Measurements from ENCODE around the gene TLE7. TPM values are rescaled to one million over a fixed set of nuclear protein-coding genes. Genes with fewer than 3 reads are reported as not detected.
A peak's percentile ranks its signal among the peaks of the same experiment; 100 is the strongest.

The TLE7 gene
- total RNA-seq: not detected

DNA sequence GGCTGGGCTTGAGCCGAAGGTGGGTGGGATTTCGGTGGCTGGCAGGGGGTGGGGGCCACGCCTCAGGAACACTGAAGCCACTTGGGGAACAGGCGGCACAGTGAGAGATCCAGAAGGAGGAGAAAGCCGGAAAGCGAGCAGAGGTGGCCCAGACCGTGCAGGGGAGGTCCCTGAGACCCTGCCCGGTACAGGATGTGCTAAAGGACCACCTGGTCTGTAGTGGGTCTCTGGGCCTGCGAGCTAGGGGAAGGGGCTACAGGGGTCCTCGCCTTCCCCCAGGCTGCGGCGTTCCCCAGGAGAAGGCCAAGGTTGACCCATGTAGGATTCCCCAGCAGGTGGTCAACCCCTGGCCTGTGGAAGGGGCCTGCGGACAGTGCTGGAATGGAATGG is at the start of gene TLE7:
Gene TLE7 (minus strand): TSS at position 4 of the 390 bp plus-strand sequence. CDS start 8,730 bp downstream, outside the sequence.
- peaks cover 3% of the 10 kb centered on the region for H3K4me1 Mint-ChIP-seq
- no peaks in the 10 kb centered on the region for H3K27me3 Mint-ChIP-seq
- peaks cover 2% of the 10 kb centered on the region for H3K36me3 Mint-ChIP-seq
- ATAC-seq (no peak), DNase-seq (no peak)
- H3K4me3 Mint-ChIP-seq: no peak within 1 kb of the TSS
- peaks cover 13% of the 10 kb centered on the region for H3K9me3 Mint-ChIP-seq (ENCODE audit: low read depth)
- CTCF ChIA-PET: no interaction called here
- no peak within 1 kb of the TSS for H3K27ac Mint-ChIP-seq

- Mint-ChIP-seq H3K4me3 (no peak overlapping the region), H3K27ac (no peak overlapping the region), H3K36me3 (no peaks in the 10 kb centered on the region), H3K9me3 (ENCODE audit: low read depth) (no peaks in the 10 kb centered on the region), H3K27me3 (peaks cover 6% of the 10 kb centered on the region), H3K4me1 (peaks cover 2% of the 10 kb centered on the region)
- ATAC-seq (no peak), DNase-seq (no peak)
- CTCF ChIA-PET: interaction anchor here (2.3 kb wide), 1 partner anchor 9 kb away, joined by 14 read pairs; no protein-coding TSS in a partner anchor
Observed at GRCh38 chr16:71491054-71491453, 49.2 kb upstream of the TLE7 start.

GRCh38 chr16:71490361-71490760 is 48.5 kb upstream of the TLE7 start:
- Mint-ChIP-seq H3K27me3 (peaks cover 6% of the 10 kb centered on the region), H3K9me3 (ENCODE audit: low read depth) (no peaks in the 10 kb centered on the region), H3K4me1 (peaks cover 2% of the 10 kb centered on the region), H3K4me3 (no peak overlapping the region), H3K36me3 (no peaks in the 10 kb centered on the region), H3K27ac (no peak overlapping the region)
- CTCF ChIA-PET: interaction anchor here (1.3 to 2.3 kb wide), 2 partner anchors 10 to 35 kb away, joined by 3 to 14 read pairs; no protein-coding TSS in a partner anchor
- DNase-seq (no peak), ATAC-seq (no peak)

GRCh38 chr16:71489122-71489521 is 47.3 kb upstream of the TLE7 start, which contains the start of gene ZNF19:
Gene ZNF19, minus strand, starts transcription at chr16:71489324. Its CDS starts 7,210 bp downstream, at chr16:71482114.
- Mint-ChIP-seq H3K27me3 (peaks cover 6% of the 10 kb centered on the region), H3K9me3 (ENCODE audit: low read depth) (no peaks in the 10 kb centered on the region), H3K4me3 (no peak within 1 kb of the TSS), H3K36me3 (no peaks in the 10 kb centered on the region), H3K4me1 (peaks cover 8% of the 10 kb centered on the region), H3K27ac (no peak within 1 kb of the TSS)
- ATAC-seq (no peak), DNase-seq (no peak)
- CTCF ChIA-PET: interaction anchor here (1.3 to 2.3 kb wide), 2 partner anchors 11 to 34 kb away, joined by 3 to 14 read pairs; no protein-coding TSS in a partner anchor

- peak overlapping the region; percentile 83 for H3K4me3 Mint-ChIP-seq
- peak overlapping the region; percentile 77 for H3K27ac Mint-ChIP-seq
- no peaks in the 10 kb centered on the region for H3K36me3 Mint-ChIP-seq
- DNase-seq (peak; percentile 89), ATAC-seq (peak; percentile 92)
- peaks cover 21% of the 10 kb centered on the region for H3K4me1 Mint-ChIP-seq
- H3K27me3 Mint-ChIP-seq: no peaks in the 10 kb centered on the region
- CTCF ChIA-PET: interaction anchor here (0.8 to 1.9 kb wide), 6 partner anchors 16 to 127 kb away, joined by 3 to 4 read pairs (median 3); partner anchors contain the start of gene ZNF23
- H3K9me3 Mint-ChIP-seq (ENCODE audit: low read depth): no peaks in the 10 kb centered on the region
Observed at GRCh38 chr16:71484006-71484893, 42.4 kb upstream of the TLE7 start.

DNA sequence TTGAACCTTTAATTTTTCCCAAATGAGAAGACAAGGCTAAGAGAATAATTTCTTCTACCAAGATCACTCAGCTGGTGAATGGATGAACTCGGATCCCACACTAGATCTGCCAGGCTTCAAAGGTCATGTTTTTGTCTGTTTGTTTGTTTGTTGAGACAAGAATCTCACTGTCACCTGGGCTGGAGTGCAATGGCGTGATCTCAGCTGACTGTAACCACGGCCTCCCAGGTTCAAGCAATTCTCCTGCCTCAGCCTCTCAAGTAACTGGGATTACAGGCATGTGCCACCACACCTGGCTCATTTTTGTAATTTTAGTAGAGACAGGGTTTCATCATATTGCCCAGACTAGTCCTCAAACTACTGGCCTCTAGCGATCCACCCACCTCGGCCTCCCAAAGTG is 40.7 kb upstream of the TLE7 start:
- Mint-ChIP-seq H3K4me1 (peaks cover 21% of the 10 kb centered on the region), H3K4me3 (no peak overlapping the region), H3K27me3 (no peaks in the 10 kb centered on the region), H3K36me3 (no peaks in the 10 kb centered on the region), H3K27ac (no peak overlapping the region), H3K9me3 (ENCODE audit: low read depth) (no peaks in the 10 kb centered on the region)
- DNase-seq (no peak), ATAC-seq (no peak)
- CTCF ChIA-PET: interaction anchor here (1.5 to 1.9 kb wide), 2 partner anchors 18 to 128 kb away, joined by 3 to 4 read pairs; no protein-coding TSS in a partner anchor

DNA sequence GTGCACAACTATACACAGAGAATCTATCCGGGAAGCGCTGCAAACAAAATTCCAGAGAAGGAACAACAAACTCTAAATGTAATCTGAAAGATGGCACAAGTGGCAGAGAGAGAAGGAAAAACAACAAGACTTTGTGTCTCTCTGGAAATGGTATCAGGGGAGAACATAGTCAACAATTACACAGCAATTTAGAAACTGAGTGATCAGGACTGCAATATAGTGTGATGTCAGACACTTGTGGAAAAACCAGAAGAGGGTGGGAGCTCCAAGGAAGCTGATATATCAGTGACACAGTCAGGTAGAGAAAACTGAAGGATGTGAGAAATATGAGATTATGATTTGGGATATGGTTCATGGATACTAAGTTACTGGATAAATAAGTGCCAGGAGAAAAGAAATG is 39.1 kb upstream of the TLE7 start:
- H3K4me1 Mint-ChIP-seq: peaks cover 22% of the 10 kb centered on the region
- H3K36me3 Mint-ChIP-seq: peaks cover 2% of the 10 kb centered on the region
- CTCF ChIA-PET: no interaction called here
- no peak overlapping the region for H3K27ac Mint-ChIP-seq
- no peaks in the 10 kb centered on the region for H3K9me3 Mint-ChIP-seq (ENCODE audit: low read depth)
- no peak for DNase-seq
- H3K27me3 Mint-ChIP-seq: no peaks in the 10 kb centered on the region
- H3K4me3 Mint-ChIP-seq: no peak overlapping the region
- ATAC-seq: no peak

GRCh38 chr16:71479420-71479819 is 37.6 kb upstream of the TLE7 start:
- CTCF ChIA-PET: interaction anchor here (1.0 kb wide), 1 partner anchor 132 kb away, joined by 3 read pairs; no protein-coding TSS in a partner anchor
- Mint-ChIP-seq H3K27me3 (no peaks in the 10 kb centered on the region), H3K9me3 (ENCODE audit: low read depth) (no peaks in the 10 kb centered on the region), H3K4me1 (peaks cover 16% of the 10 kb centered on the region), H3K36me3 (peaks cover 2% of the 10 kb centered on the region), H3K4me3 (no peak overlapping the region), H3K27ac (no peak overlapping the region)
- no peak for ATAC-seq
- no peak for DNase-seq

DNA sequence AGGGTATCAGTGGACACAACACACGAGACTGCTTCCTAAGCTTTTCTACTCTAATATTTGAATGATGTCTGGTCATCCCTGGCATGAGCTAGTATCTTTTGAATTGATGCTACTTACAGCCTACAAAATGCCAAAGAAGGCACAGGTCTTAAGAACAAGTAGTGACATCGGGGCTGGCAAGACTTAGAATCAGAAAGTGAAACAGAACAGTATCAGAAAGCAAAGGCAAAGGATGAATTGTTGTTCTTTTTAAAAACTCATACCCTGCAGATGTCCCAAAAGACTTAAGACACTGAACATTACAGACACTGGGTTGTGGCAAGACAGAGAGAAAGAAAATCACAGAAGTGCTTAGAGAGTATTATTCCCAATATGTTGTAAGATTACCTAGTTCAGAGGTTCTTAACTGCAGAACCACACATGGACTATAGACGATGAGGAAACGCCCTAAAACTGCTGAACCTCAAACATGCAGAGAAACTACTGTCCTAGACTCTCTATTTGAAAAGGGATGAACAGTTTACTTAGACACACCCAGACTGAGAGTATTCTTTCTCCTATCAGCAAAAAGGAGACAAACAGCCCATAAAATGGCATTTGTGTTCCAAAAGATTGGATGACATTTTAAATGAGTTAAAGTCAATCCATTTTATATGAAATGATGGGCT is 34.7 kb upstream of the TLE7 start:
- ATAC-seq: no peak
- H3K36me3 Mint-ChIP-seq: peaks cover 2% of the 10 kb centered on the region
- H3K27me3 Mint-ChIP-seq: no peaks in the 10 kb centered on the region
- peak overlapping the region; percentile 15 for H3K4me3 Mint-ChIP-seq
- H3K4me1 Mint-ChIP-seq: peaks cover 7% of the 10 kb centered on the region
- no peak overlapping the region for H3K27ac Mint-ChIP-seq
- no peak for DNase-seq
- CTCF ChIA-PET: interaction anchor here (0.7 kb wide), 1 partner anchor 23 kb away, joined by 3 read pairs; no protein-coding TSS in a partner anchor
- no peaks in the 10 kb centered on the region for H3K9me3 Mint-ChIP-seq (ENCODE audit: low read depth)

DNA sequence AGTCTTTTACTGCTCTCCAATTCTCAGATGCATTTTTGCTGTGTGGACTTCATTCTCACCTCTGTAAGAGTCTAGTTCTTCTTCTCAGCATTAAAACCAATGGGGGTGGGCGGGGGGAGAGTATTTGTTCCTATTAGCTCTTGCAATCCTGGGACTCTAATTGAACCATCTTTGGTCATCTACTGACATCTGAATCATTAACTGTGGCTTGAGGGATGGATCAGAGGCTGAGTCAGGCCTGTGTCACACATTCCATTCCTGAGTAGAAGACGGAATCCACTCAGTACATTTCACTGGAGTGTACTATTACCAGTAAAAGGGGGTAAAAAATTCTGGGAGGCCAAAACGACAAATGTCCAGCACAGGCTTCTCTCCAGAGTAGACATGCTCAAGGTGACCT is 33.0 kb upstream of the TLE7 start:
- CTCF ChIA-PET: interaction anchor here (1.2 kb wide), 1 partner anchor 12 kb away, joined by 4 read pairs; the partner anchor contains the start of gene ZNF23
- Mint-ChIP-seq H3K9me3 (ENCODE audit: low read depth) (no peaks in the 10 kb centered on the region), H3K27me3 (no peaks in the 10 kb centered on the region), H3K27ac (no peak overlapping the region), H3K4me1 (peaks cover 2% of the 10 kb centered on the region), H3K4me3 (no peak overlapping the region), H3K36me3 (peaks cover 2% of the 10 kb centered on the region)
- no peak for DNase-seq
- no peak for ATAC-seq

DNA sequence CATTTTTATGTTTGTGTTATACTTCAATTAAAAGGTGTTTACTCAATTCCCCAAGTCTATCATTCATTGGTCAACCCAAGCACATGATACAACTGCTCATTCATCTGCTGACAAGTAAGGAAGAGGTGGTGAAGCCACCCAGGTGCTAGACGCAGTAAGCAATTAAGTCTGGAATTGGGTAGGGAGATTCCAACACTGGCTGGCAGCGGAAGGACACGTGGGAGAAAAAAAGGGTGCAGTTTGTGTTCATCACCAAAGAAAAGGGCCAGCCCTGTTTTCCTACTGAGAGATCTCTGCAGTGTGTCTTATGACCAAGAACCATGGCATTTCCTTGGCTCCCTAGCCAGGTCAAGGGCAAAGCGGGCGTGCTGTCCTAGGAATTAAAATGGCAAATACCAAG is 32.0 kb upstream of the TLE7 start:
- H3K27ac Mint-ChIP-seq: no peak overlapping the region
- peaks cover 2% of the 10 kb centered on the region for H3K36me3 Mint-ChIP-seq
- peaks cover 2% of the 10 kb centered on the region for H3K4me1 Mint-ChIP-seq
- no peaks in the 10 kb centered on the region for H3K9me3 Mint-ChIP-seq (ENCODE audit: low read depth)
- CTCF ChIA-PET: no interaction called here
- no peak for ATAC-seq
- no peak overlapping the region for H3K4me3 Mint-ChIP-seq
- no peaks in the 10 kb centered on the region for H3K27me3 Mint-ChIP-seq
- no peak for DNase-seq

DNA sequence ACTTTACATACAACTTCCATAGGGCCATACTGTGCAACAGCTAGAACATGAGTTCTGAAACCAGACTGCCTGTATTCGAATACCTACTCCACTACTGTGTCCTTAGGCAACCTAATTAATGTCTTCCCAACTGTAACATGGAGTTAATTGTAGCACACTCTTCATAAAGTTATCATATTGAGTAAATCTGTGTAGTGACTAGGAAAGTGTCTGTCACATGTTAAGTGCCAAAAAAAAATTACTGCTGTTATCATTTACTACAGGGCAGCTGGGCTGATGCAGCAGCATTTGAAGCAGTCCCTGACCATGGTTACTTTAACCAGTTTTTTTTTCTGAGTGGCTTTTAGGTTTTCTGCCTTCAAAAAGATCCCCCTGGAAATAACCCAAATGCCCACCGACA is 31.1 kb upstream of the TLE7 start:
- H3K27ac Mint-ChIP-seq: no peak overlapping the region
- H3K4me3 Mint-ChIP-seq: no peak overlapping the region
- H3K27me3 Mint-ChIP-seq: no peaks in the 10 kb centered on the region
- no peaks in the 10 kb centered on the region for H3K9me3 Mint-ChIP-seq (ENCODE audit: low read depth)
- H3K4me1 Mint-ChIP-seq: peaks cover 2% of the 10 kb centered on the region
- CTCF ChIA-PET: no interaction called here
- ATAC-seq (no peak), DNase-seq (no peak)
- peaks cover 2% of the 10 kb centered on the region for H3K36me3 Mint-ChIP-seq

DNA sequence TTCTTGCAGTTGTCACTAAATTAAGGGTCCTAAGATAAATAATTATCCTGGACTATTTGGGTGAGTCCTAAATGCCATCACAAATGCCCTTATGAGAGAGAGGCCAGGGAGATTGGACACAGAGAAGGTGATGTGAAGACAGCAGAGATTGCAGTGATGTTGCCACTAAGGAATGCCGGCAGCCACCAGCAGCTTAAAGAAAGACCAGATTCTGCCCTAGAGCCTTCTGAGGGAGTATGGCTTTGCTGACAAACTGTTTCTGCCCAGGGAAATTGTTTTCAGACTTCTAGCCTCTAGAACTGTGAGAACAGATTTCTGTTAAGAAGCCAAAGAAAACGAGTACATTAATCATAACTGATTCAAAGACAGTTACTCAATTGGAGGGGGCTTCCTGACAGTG is 30.2 kb upstream of the TLE7 start:
- H3K9me3 Mint-ChIP-seq (ENCODE audit: low read depth): no peaks in the 10 kb centered on the region
- H3K4me3 Mint-ChIP-seq: no peak overlapping the region
- peaks cover 2% of the 10 kb centered on the region for H3K36me3 Mint-ChIP-seq
- ATAC-seq (no peak), DNase-seq (no peak)
- H3K4me1 Mint-ChIP-seq: no peaks in the 10 kb centered on the region
- no peaks in the 10 kb centered on the region for H3K27me3 Mint-ChIP-seq
- CTCF ChIA-PET: no interaction called here
- no peak overlapping the region for H3K27ac Mint-ChIP-seq

Data from activated CD8-positive, alpha-beta memory T cell treated with anti-CD3 and anti-CD28 coated beads, Interleukin-2, amount 10 ng/mL, durations not matched to agents 7 days and 5 days (primary cell).